GM21576 (cell line): ENCODE data around the gene EEFSEC.

Experiments used
- ATAC-seq: cut with Tn5 transposase; IDR thresholded peaks from one replicate; pipeline ENCODE4 v1.9.1; 2021; ENCODE audit warnings: mild to moderate bottlenecking, moderate library complexity; ENCODE audit not compliant: unreplicated experiment

Gene EEFSEC

DNA sequence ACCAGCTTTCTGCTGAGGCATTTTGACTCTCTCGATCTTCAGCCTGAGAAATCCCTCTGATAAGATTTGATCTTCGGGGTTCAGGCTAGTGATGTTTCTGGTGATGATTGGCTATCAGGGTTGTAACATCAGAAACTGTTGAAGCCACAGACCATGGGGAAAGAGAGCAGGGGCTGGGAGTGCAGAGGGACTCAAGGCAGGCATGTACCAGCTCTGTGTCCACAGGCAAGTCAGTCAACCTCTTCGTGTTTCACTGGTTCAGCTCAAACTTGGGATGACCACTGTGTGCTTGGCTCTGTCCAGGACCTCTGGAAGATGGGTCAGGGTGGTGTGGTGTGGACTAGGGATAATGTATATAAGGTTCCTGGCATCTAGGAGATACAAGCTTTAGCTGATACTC, 116.5 kb downstream of the EEFSEC start:
- no peak for ATAC-seq

DNA sequence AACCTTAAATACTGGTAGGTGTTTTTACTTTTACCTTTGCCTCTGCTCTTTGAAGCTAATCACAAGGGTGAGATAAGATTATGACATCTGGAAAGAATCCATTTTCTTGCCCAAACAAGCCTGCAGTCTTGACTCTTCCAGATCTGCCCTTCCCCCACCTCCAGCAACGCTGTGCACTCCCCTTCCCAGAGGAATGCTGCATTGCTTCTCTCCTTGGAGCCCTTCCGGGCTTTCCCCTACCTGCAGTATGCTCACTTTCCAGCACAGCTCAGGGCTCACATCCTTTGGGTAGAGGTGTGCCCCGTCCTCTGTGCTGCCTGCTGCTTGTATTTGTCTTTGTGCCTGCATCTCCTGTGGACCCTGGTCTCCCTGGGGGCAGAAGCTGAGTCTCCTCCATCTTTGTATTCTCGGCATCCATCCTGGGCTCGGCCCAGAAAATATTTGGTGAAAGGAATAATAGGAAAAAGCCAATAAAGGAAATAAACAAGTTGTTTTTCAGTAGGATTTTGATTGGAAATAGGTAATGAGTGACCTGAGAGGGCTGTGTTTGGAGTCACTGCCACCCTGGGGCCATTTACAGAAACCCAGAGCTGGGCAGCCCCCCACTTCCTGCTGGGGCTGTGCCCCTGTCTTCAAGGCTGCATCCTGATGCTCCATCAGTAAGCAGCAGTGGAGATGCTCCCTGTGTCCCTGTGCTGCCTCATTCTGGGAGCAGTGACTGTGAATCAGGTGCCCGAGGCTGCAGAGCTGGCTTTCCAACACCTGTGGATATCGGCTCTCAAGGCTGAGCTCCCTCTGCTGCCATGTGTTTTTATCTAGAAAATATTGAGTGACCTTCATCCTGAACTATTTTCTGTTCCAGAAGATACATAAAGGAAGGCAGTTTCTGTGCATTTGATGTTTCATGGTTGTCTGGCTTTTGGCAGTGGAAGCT, 117.5 kb downstream of the EEFSEC start:
- ATAC-seq, result no peak

DNA sequence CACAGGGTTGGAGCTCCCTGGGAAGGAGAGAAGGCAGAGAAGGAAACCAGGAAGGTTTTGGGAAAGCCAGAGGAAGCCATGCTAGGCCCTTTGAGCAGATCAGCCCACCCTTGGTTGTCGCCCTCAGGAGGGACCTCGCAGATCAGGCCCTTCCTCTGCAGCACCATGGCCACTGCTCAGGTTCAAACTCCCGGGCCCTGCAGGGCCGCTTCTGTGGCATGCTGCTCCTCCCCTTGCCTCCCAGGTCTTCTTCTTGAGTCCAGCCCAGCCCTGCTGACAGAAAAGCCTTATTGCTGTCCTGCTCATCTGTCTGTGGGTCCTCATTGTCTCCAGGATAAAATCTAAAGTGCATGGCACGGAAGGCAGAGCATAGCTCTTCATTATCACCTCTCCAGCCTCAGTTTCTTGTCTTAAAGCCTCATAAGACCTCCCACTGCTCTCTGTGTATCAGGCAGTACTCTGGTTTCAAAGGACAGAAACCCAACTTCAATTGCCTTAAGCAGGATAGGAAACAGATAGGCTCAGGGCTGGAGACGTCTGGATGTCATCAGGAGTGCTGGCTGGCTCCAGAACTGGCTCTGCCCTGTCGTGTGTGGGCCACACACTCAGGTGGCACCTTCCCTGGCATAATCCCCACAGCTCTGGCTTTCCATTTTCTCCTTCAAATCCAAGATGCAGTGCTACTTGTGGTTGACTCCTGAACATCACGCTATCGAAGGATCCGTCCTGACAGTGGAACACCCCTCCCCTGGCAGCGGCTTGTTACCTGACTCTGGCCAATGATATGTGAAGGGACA, 118.5 kb downstream of the EEFSEC start:
- no peak for ATAC-seq

DNA sequence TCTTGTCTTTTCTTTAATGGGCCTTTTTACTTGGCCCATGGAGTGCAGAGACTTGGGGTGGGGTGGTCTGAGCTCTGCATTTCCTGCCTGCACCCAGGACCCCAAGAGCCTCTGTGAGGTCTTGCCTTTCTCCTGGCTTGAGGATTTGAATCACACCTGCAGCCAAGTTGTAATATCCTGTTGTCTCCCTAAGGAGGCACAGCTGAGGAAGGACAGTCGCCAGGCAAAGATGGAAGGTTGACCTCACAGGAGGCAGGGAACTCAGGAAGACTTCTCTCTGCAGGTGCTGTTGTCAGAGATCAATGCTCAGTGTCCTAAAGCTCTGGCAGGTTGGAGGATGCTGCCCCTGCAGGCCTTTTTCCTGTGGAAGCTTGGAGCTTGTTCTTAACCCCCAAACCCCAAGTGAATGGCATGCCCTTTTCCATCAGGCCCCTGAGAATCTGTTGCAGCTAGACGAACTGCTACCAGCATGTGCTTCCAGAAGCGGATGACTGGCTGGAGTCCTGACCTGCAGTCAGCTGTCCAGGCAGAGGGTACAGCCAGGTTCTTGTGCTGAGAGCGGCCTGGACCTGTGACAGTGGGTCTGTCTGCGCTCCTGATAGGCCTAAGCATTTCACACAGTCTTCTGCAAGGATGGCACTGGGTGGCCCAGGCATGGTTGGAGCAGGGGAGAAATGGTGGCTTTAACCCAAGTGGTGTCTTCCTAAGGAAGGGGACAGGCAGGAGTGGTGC, 120.0 kb downstream of the EEFSEC start:
- ATAC-seq, result no peak

DNA sequence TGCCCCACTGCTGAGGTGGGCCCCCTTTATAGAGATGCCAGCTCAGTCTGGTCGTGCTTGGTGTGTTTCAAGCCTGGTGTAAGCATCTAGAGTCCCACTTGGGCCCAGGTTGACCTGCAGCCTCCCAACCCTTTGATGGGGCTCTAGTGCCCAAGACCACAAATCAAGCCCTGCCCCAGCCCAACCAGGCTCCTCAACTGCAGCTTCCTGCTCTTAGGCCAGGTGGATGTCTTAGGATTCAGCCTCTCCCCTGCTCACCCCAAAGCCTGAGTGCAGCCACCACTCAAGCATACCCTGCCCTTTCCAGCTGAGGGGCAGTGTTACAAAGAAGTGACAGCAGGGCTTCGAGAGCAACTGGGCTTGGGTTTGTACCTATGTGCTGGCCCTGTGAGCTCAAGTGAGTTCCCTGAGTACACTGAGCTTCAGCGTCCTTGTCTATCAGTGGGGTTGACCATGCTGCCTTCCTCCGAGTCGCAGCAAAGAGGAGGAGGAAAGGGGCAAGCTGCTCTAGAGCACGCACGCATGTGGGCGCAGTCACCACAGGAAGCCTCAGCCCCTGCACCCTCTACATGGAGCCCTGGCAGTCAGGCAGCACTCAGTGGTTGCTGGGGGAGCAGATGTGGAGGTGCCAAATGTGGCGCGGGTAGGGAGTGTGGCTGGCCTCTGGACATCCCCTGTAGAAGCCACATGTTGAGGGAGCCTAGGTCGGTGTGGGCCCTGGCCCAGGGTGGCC, 120.7 kb downstream of the EEFSEC start:
- no peak for ATAC-seq

DNA sequence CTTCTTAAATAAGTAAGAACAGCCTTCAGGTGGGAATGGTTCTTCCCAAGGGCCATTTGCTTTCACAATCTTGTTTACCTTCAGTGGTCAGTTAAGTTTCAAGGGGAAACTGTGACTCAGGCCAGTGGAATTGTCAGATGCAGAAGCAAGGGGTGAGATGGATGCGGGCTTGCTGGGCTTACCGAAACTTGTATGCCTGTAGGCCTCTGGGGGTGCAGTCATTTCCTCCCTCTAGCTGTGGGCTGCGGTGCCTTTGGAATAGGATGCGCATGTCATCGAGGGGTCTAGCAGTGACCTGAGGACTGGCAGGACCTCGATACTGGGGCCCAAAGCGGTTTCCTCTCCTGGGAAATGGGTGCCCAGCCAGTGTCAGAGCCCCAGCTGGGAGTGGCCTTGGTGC, 121.6 kb downstream of the EEFSEC start:
- ATAC-seq, result no peak

DNA sequence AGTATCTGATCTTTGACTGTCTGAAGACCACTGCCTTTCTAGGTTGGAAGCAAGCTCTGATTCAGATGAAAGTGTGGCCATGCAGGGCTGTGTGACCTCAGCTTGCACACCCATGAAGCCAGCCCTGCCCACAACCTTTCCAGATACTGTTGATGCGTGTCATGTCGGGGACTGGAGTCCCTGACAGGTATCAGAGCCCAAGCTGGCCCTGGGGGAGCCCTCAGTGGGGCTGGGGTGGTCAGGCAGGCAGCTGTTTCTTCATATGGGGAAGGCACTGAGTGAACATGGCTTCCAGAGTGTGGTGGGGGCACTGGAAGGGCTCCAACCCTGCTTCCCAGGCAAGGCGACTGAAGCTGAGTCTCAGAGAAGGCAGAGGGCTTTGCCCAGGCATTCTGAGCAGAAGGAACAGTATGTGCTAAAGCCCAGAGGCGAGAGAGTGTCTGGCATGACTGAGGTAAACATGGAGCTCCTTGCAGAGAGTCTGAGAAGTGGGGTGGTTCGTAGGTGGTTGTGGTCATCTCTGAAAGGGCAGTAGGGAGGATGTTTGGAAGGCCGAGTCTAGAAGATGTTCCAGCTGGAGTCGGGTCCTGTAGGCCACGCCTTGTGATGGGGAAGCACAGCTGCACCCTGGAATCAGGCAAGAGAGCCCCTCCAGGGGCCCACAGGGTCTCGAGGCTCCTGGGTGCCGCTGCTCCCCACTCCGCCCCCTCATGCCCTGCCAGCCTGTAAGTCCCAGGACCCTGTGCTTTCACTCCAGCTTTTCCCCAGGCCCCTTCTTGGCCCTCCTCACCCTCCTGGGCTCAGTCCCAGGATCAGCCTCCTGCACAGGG, 122.2 kb downstream of the EEFSEC start:
- no peak for ATAC-seq

DNA sequence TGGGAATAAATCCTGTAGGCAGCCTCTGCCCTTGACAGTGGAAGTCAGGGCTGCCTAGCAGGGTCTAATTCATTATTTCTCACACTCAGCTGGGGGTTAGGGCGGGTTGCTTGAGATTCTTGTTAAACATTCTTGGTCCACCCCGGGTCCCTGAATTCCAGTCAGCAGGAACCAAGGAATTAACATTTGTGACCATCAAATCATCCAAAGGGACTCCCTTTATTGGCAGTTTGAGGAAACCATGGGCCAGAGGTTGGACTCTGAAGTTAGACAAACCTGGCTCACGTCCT, 122.8 kb downstream of the EEFSEC start:
- ATAC-seq, result no peak

DNA sequence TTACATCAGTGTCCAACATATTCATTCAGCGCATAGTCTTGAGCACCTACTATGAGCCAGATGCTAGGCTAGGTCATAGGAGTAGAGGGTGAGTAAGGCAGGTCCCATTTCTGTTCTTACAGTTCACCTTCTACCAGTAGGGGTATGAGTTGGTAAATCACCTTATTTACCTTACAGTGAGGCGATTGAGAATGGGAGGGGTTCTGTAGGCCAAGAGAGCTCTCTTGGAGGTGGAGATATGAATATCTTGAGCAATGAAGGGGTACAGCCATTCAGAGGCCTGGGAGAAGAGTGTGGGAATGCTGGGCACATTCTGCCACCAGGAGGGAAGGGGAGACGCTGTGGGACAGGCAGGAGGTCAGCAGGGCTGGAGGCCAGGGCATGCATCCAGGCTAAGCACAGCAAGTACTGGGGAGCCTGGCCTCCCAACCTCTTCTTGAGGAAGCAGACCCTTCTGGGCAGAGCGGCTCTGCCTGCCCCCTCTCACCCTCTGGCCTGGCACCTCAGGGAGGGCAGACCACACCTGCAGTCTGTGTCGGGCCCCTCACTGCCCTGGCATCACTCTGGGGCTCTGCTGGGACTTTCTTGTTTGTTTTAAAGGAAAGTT, 123.4 kb downstream of the EEFSEC start:
- no peak for ATAC-seq

DNA sequence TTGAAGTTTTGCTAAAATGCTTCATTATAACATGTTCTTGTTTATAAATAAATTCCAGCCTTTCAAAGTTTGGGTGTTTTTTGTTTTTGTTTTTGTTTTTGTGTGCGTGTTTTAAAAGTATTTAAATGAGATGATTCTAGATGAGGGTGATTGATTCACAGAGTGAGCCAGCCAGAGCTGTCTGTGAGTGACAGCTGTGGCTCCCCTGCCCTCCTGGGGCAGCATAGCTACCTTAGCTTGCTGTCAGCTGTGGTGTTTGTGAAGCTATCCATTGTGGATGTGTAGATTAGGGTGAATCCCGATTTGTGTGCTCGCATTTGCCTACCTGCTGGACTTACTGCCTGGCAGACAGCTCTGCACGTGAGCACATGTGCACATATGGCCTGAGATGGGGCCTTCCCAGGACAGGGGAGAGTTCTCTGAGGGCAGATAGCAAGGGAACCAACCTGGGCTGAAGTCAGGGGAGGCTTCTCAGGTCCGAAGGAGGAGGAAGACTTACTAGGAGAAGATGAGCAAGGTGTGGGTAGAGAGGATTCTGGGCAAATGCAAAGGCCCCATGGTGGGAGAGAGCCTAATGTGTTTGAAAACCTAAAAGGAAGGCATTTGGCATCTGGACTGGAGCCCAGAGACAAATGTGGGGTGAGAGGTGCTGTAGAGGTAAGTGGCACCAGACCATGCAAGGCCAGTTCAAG, 124.2 kb downstream of the EEFSEC start:
- ATAC-seq, result no peak

DNA sequence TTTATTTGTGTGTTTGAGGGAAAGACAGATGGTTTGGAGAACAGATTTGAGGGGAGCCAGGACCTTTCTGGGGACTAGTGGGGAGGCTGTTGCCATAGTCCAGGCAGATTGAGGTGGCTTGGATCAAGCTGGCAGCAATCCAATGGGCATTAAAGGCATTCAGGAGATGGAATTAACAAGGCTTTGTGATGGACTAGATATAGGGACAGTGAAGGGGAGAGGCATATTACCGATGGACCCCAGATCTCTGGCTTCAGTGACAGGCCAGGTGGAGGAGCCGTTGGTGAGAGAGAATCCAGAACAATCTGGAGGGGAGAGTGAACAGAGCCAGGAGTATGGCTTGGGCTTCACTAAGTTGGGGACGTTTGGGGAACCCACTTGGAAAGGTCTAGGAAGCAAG, 124.8 kb downstream of the EEFSEC start:
- no peak for ATAC-seq

DNA sequence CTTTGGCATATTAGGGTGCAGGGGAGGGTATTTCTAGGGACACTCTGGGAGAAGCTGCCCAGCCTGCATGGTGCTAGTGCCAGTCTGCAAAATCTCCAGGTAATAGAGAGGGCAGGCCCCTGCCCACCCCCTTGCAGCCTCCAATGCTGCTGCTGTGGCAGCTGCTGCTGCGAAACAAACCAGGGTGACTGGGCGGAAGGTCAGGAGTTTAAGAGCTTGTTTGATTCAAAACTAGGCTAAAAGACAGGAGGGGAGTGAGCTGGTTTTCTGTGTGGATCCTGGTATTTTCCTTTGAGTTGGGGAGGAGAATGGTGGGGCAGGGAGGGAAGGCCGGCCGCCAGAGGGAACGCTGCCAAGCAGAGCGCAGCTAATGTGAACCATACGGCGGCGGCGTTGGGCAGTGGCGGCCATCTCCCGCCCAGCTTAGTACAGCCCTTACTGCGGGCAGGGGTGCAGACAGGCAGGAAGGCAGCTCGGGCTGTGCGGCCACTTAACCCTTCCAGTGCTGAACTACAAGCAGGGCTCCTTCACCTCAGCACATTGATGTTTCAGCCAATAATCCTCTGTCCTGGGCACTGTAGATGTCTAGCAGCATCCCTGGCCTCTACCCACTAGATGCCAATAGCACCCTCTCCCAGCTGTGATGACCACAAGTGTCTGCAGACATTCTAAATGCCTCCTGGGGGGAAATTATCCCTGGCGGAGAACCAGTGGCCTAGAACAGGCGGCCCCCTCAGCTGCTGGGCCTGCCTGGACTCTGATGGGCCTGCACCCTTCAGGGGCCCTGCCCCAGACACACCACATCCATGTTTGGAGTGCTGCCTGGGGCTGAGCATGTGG, 125.7 kb downstream of the EEFSEC start:
- no peak for ATAC-seq

DNA sequence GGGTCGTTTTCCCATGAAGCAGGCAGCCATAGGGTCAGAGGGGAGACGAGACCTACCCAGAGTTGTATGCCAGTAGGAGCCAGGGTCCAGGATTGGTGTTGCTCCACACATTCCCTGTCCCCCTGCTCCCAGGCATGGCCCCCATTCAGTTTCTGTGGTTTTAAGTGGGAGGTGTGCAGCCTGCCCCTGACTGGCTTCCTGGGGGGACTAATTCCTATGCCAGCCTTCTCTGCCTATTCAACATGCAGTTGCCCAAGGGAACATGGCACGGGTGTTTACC, 126.3 kb downstream of the EEFSEC start:
- no peak for ATAC-seq

DNA sequence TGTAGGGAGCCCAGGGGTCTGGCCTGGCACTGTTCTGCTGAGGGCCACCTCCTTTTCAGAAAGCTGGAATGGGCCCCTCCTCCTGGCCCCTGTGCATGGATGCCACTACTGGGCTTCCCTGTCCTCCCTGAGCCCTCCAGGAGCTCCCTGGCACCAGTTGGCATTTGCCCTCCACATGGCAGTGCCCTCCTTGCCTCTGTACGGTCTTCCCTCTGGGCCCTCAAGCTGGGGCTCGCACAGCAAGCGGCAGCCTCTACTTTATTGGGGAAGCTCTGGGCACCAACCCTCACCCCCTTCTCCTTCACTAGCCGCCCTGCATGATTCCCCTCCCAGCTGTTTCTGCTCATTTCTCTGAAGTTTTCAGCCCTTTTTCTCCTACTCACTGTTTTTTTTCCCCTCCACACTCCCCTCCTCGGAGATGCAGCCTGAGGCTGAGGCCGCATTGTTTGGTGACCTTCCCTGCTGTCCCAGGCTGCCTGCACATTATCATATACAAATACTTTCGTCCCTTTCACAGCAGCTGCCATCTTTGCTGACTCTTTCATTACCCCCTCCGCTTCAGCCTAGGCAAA, 127.3 kb downstream of the EEFSEC start:
- ATAC-seq, result no peak

DNA sequence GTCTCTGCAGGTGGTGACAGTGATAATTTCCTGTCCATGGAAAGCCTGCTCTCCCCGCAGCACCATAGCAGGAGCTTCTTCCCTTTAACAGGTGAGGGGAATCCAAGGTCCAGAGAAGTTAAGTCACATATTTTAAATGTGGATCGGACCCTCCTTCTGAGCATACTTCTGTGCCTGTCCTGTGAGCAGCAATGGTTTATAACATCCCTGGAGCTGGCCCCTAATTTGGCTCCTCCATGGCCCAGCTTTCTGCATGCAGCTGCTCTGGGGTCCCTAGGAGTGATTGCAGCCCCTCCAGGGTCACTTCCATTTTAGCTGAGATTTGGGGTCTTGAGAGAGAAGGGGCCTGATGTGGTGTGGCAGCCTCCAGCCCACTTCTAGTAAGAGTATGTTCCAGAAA, 127.8 kb downstream of the EEFSEC start:
- ATAC-seq, result no peak

DNA sequence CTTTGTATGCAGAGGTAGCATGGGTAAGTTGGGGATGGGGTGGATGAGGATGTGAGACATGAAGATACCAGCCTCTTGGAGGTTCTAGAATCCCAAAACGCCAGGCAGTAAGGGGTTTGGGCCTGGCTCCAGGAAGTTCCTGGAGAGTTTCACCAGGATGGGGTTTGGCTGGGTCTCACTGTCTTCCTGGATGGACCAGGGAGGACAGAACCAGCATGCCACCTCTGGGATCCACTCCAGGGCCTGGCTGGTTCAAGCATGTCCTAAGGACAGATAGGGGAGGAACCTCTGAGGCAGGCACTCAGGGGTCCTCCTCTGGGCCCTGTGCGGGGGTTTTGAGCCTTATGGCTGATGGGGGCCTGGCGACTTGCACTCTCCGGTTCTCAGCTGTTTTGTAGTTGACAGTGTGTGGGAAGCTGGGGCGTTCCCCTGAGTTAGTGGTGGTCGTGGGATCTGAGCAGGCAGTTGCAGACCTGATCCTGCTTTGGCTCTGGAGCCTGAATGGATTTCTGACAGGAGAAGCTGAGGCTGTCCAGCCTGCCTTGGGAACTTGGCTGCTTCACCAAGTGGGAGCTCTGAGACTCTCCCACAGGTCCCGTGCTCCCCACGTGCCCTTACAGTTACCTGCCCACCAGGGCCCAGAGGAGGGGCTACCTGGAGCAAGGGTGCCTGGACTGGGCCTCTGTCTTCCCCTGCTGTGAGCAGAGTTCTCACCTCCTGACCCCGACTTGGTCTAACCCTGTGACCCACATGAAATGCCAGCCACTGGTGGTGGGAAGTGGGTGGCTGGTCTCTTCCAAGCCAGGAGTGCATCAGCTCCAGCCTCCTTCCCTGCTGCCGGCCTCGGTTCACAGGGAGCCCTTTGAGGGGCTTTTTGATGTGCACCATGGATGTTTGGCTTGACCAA, 128.4 kb downstream of the EEFSEC start:
- ATAC-seq, result no peak
